GM19468 (cell line): ENCODE measurements around the gene MUC12.
"Not testable (repeated sequence)": the region's sequence is repeated elsewhere in the genome, so short reads cannot be mapped to it uniquely, and the experiment has no call there.

ENCODE experiments used
- ATAC-seq: cut with Tn5 transposase; IDR thresholded peaks from one replicate; pipeline ENCODE4 v1.9.1; 2021; ENCODE audit warnings: mild to moderate bottlenecking, moderate library complexity, moderate number of reproducible peaks; ENCODE audit not compliant: unreplicated experiment; ENCODE audit errors: extremely low read depth

The MUC12 gene

DNA sequence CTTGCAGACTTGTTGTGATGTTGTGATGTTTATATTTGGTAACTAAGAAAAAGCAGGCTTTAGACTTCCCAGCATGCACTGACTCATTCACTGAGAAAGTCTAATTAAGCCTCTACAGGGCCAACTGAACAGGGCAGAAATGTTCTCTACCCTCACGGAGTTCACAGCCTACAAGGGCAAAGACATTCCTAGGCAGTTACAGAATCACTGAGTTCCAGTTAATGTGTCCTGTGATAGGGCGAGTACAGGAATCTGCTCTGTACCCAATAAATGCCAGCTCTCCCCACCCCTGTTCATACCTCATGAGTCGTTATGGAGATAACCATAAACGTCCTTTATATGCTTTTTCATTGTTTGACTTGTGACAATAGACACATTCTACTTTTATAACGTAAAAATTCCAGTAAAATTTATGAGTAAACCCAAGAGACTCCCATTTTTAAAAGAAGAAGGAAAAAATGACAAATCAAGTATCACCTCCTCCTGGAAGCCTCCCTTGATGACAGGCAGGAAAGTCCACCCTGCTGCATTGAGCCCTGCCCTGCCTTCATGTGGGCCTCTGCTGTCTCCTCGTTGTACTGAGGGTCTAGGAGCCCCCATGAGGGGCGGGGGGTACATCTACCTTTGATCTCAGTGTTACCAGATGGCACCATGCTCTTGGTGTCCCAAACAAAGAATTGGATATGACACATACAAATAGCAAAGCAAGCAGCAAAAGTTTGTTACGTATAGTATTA is 14.3 kb downstream of the MUC12 start:
- no peak for ATAC-seq

- ATAC-seq = not testable (repeated sequence)
Measured at GRCh38 chr7:100984241-100984918, 15.0 kb downstream of the MUC12 start.

DNA sequence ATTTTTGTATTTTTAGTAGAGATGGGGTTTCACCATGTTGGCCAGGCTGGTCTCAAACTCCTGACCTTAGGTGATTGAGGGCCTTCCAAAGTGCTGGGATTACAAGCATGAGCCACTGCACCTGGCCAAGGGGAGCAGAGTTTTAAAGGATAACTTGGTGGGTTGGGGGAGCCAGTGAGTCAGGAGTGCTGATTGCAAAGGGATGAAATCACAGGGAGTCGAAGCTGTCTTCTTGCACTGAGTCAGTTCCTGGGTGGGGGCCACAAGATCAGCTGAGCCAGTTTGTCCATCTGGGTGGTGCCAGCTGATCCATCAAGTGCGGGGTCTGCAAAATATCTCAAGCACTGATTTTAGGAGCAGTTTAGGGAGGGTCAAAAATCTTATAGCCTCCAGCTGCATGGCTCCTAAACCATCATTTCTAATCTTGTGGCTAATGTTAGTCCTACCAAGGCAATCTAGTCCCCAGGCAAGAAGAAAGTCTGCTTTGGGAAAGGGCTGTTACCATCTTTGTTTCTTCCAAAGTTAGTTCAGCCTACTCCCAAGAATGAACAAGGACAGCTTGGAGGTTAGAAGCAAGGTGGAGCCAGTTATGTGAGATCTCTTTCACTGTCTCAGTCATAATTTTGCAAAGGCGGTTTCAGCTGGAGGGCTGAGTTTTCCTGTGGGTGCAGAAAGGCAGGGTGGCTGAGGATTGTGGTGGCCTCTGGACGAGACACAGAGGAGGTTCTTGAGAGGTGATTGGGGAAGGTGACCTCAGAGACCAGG is 15.8 kb downstream of the MUC12 start:
- ATAC-seq = not testable (repeated sequence)

DNA sequence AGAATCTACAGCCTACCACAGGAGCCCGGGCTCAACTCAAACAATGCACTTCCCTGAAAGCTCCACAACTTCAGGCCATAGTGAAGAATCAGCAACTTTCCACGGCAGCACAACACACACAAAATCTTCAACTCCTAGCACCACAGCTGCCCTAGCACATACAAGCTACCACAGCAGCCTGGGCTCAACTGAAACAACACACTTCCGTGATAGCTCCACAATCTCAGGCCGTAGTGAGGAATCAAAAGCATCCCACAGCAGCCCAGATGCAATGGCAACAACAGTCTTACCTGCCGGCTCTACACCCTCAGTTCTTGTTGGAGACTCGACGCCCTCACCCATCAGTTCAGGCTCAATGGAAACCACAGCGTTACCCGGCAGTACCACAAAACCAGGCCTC is 22.3 kb downstream of the MUC12 start:
- no peak for ATAC-seq

GRCh38 chr7:100992280-100992679 is 22.9 kb downstream of the MUC12 start:
- not testable (repeated sequence) for ATAC-seq

- not testable (repeated sequence) for ATAC-seq
Measured at GRCh38 chr7:100994671-100995070, 25.3 kb downstream of the MUC12 start.

GRCh38 chr7:100998530-100998929 is 29.2 kb downstream of the MUC12 start:
- not testable (repeated sequence) for ATAC-seq

GRCh38 chr7:100999334-100999733 is 30.0 kb downstream of the MUC12 start:
- not testable (repeated sequence) for ATAC-seq

DNA sequence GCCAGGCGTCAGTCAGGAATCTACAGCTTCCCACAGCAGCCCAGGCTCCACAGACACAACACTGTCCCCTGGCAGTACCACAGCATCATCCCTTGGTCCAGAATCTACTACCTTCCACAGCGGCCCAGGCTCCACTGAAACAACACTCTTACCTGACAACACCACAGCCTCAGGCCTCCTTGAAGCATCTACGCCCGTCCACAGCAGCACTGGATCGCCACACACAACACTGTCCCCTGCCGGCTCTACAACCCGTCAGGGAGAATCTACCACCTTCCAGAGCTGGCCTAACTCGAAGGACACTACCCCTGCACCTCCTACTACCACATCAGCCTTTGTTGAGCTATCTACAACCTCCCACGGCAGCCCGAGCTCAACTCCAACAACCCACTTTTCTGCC is 30.7 kb downstream of the MUC12 start:
- ATAC-seq = not testable (repeated sequence)

DNA sequence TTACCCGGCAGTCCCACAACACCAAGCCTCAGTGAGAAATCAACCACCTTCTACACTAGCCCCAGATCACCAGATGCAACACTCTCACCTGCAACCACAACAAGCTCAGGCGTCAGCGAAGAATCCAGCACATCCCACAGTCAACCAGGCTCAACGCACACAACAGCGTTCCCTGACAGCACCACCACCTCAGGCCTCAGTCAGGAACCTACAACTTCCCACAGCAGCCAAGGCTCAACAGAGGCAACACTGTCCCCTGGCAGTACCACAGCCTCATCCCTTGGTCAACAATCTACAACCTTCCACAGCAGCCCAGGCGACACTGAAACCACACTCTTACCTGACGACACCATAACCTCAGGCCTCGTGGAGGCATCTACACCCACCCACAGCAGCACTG is 33.0 kb downstream of the MUC12 start:
- ATAC-seq = not testable (repeated sequence)

- ATAC-seq = not testable (repeated sequence)
Measured at GRCh38 chr7:101007361-101007760, 38.0 kb downstream of the MUC12 start.

DNA sequence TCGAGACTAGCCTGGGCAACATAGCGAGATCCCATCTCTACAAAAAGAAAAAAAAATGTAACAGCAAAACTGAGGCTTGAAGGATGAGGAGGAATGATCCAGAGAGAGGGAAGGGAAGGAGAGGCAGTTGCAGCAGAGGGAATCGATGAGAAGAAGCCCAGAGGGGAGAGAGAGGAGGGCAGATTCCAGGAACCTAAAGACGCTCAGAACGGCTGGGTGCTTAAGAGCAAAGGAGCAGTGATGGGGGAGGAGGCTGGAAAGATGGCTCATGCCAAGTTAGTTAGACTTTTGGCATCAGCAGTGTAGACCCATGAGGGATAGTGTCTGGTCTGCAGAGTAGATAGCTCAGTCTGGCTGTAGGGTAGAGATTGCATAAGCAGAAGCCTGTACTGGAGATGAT is 40.3 kb downstream of the MUC12 start:
- no peak for ATAC-seq

GRCh38 chr7:101012931-101013330 is 43.6 kb downstream of the MUC12 start:
- ATAC-seq = no peak

DNA sequence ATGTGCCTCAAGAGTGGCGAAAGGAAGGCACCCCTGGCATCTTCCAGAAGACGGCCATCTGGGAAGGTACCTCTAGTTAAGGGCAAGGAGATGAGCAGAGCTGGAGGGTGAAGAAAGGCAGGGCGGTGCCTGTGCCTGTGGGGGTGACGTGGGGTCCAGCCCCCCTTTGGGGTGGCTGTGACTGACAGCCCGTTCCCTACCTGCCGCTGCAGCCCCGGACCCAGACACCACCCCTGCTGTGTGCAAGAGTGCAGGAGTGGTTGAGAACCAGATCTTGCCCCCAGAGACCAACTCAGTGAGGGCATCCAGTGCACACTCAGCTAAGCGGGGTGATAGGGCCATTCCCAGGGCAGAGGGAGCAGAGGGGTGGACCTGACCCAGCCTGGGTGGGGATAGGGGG is 46.3 kb downstream of the MUC12 start:
- no peak for ATAC-seq

DNA sequence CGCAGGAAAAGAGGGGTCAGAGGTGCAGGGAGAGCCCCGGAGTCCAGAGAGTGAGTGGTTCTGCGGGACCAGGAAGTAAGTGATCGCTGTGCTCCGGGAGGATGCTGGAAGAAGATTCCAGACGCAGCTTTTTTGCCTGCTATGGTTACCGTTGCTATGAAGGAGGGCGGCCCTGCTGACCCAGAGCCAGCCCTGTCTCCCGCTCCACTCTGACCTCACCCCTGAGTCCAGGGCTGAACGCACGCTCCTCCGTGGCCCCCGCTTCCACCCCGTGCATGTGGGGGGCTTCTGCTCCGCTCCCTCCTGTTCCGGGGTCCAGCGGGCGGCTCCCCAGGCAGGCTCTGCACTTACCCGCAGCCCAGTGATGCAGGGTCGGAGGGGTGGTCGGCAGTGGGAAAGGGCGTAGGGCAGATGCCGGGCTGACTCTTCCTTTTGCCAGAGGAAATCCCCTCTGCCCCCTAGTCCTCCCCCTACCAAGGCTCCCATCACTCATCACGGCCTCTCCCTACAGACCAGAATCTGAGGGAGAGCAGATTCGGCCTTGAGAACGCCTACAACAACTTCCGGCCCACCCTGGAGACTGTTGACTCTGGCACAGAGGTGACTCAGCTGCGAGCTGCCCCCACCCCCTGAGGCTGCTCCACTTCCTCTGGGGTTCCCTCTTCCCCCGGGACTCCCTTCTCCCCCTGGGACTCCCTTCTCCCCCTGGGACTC is 47.9 kb downstream of the MUC12 start:
- ATAC-seq = peak; percentile 62

- no peak for ATAC-seq
Measured at GRCh38 chr7:101018271-101019167, 49.2 kb downstream of the MUC12 start.

GRCh38 chr7:101020444-101020843 is 51.1 kb downstream of the MUC12 start:
- ATAC-seq = no peak

DNA sequence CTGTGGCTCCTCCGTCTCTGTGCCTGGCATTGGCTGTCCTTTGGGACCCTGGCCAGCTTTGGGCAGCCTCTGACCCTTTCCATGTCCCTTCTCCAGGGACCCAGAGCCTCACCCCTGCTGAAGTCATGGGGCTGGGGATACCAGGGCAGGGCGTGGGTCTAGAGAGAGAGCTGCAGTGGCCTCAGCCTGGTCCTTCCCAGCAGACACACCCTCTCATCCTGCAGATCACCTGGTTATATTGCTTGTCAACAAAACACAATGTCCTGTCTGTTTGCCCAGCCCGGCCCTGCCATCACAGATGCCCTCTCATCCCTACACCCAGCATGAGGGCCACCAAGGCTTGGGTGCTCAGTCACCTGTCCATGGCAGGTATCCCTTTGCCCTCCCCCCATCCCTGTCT is 52.3 kb downstream of the MUC12 start:
- no peak for ATAC-seq

DNA sequence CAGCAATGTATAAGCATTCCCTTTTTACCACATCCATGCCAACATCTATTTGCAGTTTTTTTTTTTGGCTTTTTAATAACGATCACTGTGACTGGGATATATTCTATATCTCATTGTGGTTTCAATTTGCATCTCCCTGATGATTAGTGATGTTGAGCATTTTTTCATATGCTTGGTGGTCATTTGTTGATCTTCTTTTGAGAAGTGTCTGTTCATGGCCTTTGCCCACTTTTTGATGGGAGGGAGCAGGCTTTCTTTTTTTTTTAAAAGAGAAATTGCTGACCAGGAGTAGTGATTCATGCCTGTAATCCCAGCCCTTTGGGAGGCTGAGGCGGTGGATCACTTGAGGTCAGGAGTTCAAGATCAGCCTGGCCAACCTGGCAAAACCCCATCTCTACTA is 54.5 kb downstream of the MUC12 start:
- no peak for ATAC-seq
